GM15510 (cell line): Measurements from ENCODE around the gene SLC39A7.

ENCODE experiments used
- POLR2A ChIP-seq: IDR thresholded peaks from 3 replicates; pipeline ENCODE4 v1.6.1; 2011; ENCODE audit warnings: borderline replicate concordance; ENCODE audit not compliant: insufficient read length; ENCODE audit errors: extremely low read depth

SLC39A7 gene

GRCh38 chr6:33166811-33167210 is 33.9 kb upstream of the SLC39A7 start:
- no peak for TF ChIP-seq POLR2A

- TF ChIP-seq POLR2A = no peak
These were observed 33.0 kb upstream of the SLC39A7 start for GRCh38 chr6:33167374-33168283.

GRCh38 chr6:33168284-33168601 is 32.4 kb upstream of the SLC39A7 start:
- TF ChIP-seq POLR2A = no peak

DNA sequence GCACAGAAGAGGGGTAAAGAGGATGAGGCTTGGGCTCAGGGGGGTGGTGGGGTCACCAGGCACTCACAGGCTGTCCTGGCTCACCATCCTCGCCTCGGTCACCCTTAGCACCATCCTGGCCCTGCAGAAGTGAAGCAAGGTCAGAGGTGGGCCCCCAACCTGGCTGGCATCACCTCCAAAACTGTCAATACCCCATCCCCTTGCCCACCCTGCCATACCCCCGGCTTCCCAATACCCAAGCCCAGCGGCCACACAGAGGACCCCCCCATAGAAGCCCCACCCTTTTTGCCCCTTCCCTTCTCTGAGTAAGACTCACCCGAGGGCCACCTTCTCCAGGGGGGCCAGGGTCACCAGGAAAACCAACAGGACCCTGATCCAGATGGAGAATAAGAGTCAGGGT is 32.0 kb upstream of the SLC39A7 start:
- TF ChIP-seq POLR2A = no peak

GRCh38 chr6:33169291-33170175 is 31.1 kb upstream of the SLC39A7 start:
- no peak for TF ChIP-seq POLR2A

DNA sequence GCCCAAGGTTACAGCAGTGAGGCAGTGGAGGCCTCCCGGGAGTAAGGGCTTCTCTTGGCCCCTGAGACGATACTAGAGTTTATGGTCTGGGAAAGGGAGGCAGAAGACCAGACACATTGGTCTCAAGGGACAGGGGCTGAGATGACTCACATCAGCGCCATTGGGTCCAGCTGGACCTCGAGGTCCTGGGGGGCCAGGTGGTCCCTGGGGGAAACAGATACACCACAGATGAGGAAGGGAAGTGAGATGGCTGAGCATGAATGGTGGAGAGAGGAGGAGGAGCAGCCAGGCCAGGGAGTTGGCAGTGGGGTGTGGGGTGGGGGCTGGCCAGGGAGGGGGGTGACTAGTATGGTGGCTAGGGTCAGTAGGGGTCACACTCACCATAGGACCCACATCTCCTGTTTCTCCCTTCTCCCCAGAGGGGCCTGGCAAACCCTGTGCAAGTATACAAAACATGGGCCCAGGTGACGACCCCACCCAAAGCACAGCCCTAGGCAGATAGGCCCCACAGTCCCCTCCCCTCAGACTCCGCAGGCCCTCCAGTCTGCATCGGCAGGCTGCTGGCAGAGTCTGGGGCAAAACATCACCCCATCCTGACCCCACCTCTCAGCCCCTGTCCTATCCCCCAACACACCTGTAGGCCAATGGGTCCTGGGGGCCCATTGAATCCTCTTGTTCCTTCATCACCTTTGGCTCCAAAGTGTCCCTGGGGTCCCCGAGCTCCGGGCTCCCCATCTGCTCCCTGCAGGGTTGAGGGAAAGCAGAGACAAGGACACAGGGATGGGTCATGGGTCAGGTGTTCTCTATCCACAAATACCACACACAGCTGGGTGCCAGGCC is 30.3 kb upstream of the SLC39A7 start:
- TF ChIP-seq POLR2A = no peak

GRCh38 chr6:33171016-33171879 is 29.4 kb upstream of the SLC39A7 start:
- TF ChIP-seq POLR2A = no peak

- TF ChIP-seq POLR2A = no peak
These were observed 28.6 kb upstream of the SLC39A7 start for GRCh38 chr6:33171880-33172687.

DNA sequence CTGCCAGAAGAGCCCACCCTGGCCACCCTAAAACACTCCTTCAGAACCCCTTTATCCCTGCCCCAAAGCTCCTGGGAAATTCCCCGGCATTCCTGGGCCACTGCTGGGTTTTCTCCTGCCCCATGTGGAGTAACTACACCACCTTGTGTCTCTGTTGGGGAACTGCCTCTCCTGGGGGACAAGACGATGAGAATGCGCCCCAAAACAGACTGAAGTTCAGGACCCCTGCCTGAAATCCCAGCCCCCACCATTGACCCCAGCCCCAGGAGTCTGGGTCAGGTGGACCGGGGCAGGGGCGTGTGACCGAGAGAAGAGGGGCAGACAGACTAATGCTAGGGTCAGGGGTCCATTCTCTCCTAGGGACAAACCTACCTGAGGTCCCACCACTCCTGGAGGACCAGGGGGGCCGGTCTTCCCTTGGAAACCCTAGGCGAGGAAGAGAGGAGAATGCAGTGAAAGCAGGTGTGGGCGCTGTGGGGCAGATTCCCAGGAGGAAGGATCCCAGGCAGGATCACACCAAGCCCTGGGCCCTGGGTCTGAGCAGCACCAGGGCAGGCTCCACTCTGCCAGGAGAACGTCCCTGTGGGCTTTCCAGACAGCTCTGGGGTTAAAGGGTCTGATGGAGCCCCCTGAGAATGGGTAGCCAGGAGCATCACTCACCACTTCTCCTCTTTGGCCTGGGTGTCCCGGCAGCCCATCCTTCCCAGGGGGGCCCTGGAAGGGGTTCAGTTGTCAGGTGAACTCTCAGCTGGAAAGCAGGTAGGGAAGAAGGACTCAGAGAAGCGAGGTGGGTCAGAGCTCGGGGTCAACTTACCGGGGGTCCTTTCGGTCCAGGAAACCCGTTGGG is 27.8 kb upstream of the SLC39A7 start:
- no peak for TF ChIP-seq POLR2A

GRCh38 chr6:33173535-33174180 is 27.0 kb upstream of the SLC39A7 start:
- no peak for TF ChIP-seq POLR2A

- TF ChIP-seq POLR2A = no peak
These were observed 25.9 kb upstream of the SLC39A7 start for GRCh38 chr6:33174784-33175183.
